Fibroblast of lung (primary cell): ENCODE results near the gene CDCA4. TPM values are rescaled to one million over a fixed set of nuclear protein-coding genes. Genes with fewer than 3 reads are reported as not detected.
A peak's percentile ranks its signal among the peaks of the same experiment; 100 is the strongest.

Source experiments
- DNase-seq, 2 donors: peaks; one replicate each; pipeline versions ENCODE4 v3.0.0 to v3.0.0-alpha.2; 2010; ENCODE audit warnings: low read depth in 2 of 2
- H2AFZ ChIP-seq: 2 replicates; pipeline ENCODE4 v1.5.1; 2012; ENCODE audit warnings: low read length, control low read depth, inconsistent platforms
- H3K27ac ChIP-seq: 2 replicates; pipeline ENCODE4 v1.5.1; 2011; ENCODE audit warnings: low read length, control low read depth; ENCODE audit not compliant: insufficient read depth
- H3K27me3 ChIP-seq: 2 replicates; pipeline ENCODE4 v1.5.1; 2011; ENCODE audit warnings: mild to moderate bottlenecking, low read length; ENCODE audit not compliant: control insufficient read depth, insufficient read depth
- H3K36me3 ChIP-seq: 2 replicates; pipeline ENCODE4 v1.5.1; 2011; ENCODE audit warnings: low read length; ENCODE audit not compliant: control insufficient read depth, insufficient read depth
- H3K4me1 ChIP-seq: 2 replicates; pipeline ENCODE4 v1.5.1; 2011; ENCODE audit warnings: low read length; ENCODE audit not compliant: control insufficient read depth, insufficient read depth; ENCODE audit errors: extremely low read depth
- H3K4me2 ChIP-seq: 2 replicates; pipeline ENCODE4 v1.5.1; 2011; ENCODE audit warnings: low read length, control low read depth; ENCODE audit not compliant: insufficient read depth; ENCODE audit errors: extremely low read depth
- H3K4me3 ChIP-seq, 4 experiments: fragments of 200-600 bp in 1 of 4; sonication (generic) in 1 of 4; replicated peaks in 1 of 4; 2 replicates each; pipeline ENCODE4 v1.5.1; 2011 to 2016; ENCODE audit warnings: low read length in 4 of 4, low read depth in 3 of 4, mild to moderate bottlenecking in 3 of 4, control low read depth in 2 of 4, inconsistent platforms in 1 of 4, mixed read lengths in 1 of 4; ENCODE audit not compliant: insufficient read depth in 1 of 4; ENCODE audit errors: control extremely low read depth in 1 of 4
- H3K79me2 ChIP-seq: 2 replicates; pipeline ENCODE4 v1.5.1; 2012; ENCODE audit warnings: mild to moderate bottlenecking, low read length, inconsistent platforms; ENCODE audit not compliant: control insufficient read depth, insufficient read depth
- H3K9ac ChIP-seq: 2 replicates; pipeline ENCODE4 v1.5.1; 2011; ENCODE audit warnings: mild to moderate bottlenecking, low read length, control low read depth; ENCODE audit not compliant: insufficient read depth
- H3K9me3 ChIP-seq: 2 replicates; pipeline ENCODE4 v1.5.1; 2012; ENCODE audit warnings: low read depth, low read length; ENCODE audit not compliant: control insufficient read depth, insufficient read depth
- H4K20me1 ChIP-seq: 2 replicates; pipeline ENCODE4 v1.5.1; 2011; ENCODE audit warnings: low read length; ENCODE audit not compliant: control insufficient read depth, insufficient read depth; ENCODE audit errors: extremely low read depth
- CTCF ChIP-seq, 2 donors: IDR thresholded peaks in 1 of 2; conservative IDR thresholded peaks in 1 of 2; 1 replicate in 1 of 2; 2 replicates in 1 of 2; pipeline ENCODE4 v1.5.1; 2011 to 2012; ENCODE audit warnings: low read length in 2 of 2, control low read depth in 1 of 2, inconsistent platforms in 1 of 2, low read depth in 1 of 2, mild to moderate bottlenecking in 1 of 2
- EZH2 ChIP-seq: IDR thresholded peaks from 2 replicates; pipeline ENCODE4 v1.5.1; 2012; ENCODE audit warnings: low read length, control low read depth, mild to moderate bottlenecking; ENCODE audit errors: missing control alignments
- polyA plus RNA-seq, 2 donors: library from polyadenylated mRNA; depleted of rRNA in 1 of 2; stranded (reverse) in 1 of 2; unstranded in 1 of 2; fragments of >200 nt; gene quantifications; 2 replicates each; pipeline ENCODE4 v1.2.1, GENCODE V29; 2011 to 2012; ENCODE audit warnings: missing spikeins in 1 of 2
- total RNA-seq: library from RNA; depleted of rRNA; stranded (reverse); fragments of >200 nt; gene quantifications from 2 replicates; pipeline ENCODE4 v1.2.1, GENCODE V29; 2014

Gene CDCA4
- total and polyA plus RNA-seq, 2 donors (not counting 1 experiment from before 2014, with no cell fraction given), result 7.9 to 8.0 TPM

GRCh38 chr14:104977681-104978653, 42.9 kb downstream of the CDCA4 start, which contains the start of gene AHNAK2:
AHNAK2 (minus strand) TSS chr14:104978374; CDS start chr14:104978237, 137 bp downstream.
- Histone ChIP-seq H3K4me3 (peak within 1 kb of the TSS; percentile 33 to 57 (median 52)), H3K9me3 (no peaks in the 10 kb centered on the region), H3K4me1 (peaks cover 23% of the 10 kb centered on the region), H3K4me2 (peak within 1 kb of the TSS; percentile 90), H2AFZ (peak within 1 kb of the TSS; percentile 71), H3K27ac (no peak within 1 kb of the TSS), H3K36me3 (no peaks in the 10 kb centered on the region), H3K27me3 (no peaks in the 10 kb centered on the region), H3K79me2 (no peaks in the 10 kb centered on the region), H3K9ac (peak within 1 kb of the TSS; percentile 27), H4K20me1 (no peaks in the 10 kb centered on the region)
- no peak for TF ChIP-seq CTCF (conservative IDR thresholded peaks at IDR 0.05 in 1 of 2, IDR thresholded peaks at IDR 0.05 in 1 of 2; ENCODE audit: low read depth in 1 of 2, low read length in 2 of 2)
- no peak for TF ChIP-seq EZH2
- DNase-seq, result peak; percentile 70 to 76

GRCh38 chr14:104977008-104977680, 43.7 kb downstream of the CDCA4 start:
- no peak overlapping the region for H2AFZ ChIP-seq
- H4K20me1 ChIP-seq, result no peaks in the 10 kb centered on the region
- TF ChIP-seq CTCF (conservative IDR thresholded peaks at IDR 0.05 in 1 of 2, IDR thresholded peaks at IDR 0.05 in 1 of 2; ENCODE audit: low read depth in 1 of 2, low read length in 2 of 2) (no peak), EZH2 (no peak)
- no peak overlapping the region for H3K9ac ChIP-seq
- no peaks in the 10 kb centered on the region for H3K9me3 ChIP-seq
- H3K27me3 ChIP-seq, result no peaks in the 10 kb centered on the region
- H3K36me3 ChIP-seq, result no peaks in the 10 kb centered on the region
- H3K4me3 ChIP-seq, result peak overlapping the region; percentile 33 to 57 (median 52)
- no peaks in the 10 kb centered on the region for H3K79me2 ChIP-seq
- DNase-seq, result no peak
- H3K4me2 ChIP-seq, result peak overlapping the region; percentile 90
- peaks cover 29% of the 10 kb centered on the region for H3K4me1 ChIP-seq
- H3K27ac ChIP-seq, result no peak overlapping the region
